CD1c-positive myeloid dendritic cell (primary cell): ENCODE measurements around the gene CTNNBIP1.

Experiments
- DNase-seq: peaks from one replicate; pipeline ENCODE4 v3.0.0-alpha.2; 2016; ENCODE audit errors: extremely low spot score

CTNNBIP1 gene

DNA sequence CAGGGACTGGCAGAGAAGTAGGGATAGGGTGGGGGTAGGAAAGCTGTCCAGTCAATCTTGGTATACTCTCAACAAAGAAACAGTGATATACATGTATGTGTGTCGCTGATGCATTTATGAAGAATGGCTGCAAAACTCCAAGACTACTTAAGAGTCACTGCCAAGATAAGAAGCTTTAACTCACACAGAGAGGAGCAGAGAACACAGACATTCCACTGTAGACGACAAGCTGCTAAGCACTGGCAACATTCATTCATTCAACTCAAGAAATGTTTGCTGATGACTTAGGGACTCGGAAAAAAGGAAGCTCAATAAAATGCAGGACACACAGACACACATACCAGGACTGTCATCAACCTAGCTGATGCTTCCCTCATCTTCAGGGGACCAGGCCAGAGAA is 5.5 kb downstream of the CTNNBIP1 start:
- DNase-seq: peak; percentile 28

- DNase-seq: no peak
Measured at GRCh38 chr1:9903801-9904527, 6.1 kb downstream of the CTNNBIP1 start.

DNA sequence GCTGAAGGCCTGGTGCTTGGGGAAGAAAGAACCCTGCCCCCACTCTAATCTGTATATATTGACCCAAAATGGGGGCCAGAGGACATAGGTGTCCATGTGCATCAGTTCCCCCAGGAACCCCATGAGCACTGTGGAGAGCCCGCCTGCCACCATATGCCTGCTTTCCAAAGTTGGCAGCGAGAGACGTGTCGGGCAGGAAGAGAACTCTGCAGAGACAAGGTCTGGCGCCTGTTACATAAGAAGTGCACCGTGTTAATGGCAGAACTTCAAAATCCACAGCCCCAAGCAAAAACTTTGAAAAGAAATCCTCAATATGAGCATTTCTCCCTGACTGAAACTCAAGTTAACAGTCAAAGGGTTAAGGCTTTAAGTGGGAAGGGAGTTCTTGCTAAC is 8.0 kb downstream of the CTNNBIP1 start:
- DNase-seq: no peak

- DNase-seq: no peak
Measured at GRCh38 chr1:9901148-9902059, 8.7 kb downstream of the CTNNBIP1 start.

DNA sequence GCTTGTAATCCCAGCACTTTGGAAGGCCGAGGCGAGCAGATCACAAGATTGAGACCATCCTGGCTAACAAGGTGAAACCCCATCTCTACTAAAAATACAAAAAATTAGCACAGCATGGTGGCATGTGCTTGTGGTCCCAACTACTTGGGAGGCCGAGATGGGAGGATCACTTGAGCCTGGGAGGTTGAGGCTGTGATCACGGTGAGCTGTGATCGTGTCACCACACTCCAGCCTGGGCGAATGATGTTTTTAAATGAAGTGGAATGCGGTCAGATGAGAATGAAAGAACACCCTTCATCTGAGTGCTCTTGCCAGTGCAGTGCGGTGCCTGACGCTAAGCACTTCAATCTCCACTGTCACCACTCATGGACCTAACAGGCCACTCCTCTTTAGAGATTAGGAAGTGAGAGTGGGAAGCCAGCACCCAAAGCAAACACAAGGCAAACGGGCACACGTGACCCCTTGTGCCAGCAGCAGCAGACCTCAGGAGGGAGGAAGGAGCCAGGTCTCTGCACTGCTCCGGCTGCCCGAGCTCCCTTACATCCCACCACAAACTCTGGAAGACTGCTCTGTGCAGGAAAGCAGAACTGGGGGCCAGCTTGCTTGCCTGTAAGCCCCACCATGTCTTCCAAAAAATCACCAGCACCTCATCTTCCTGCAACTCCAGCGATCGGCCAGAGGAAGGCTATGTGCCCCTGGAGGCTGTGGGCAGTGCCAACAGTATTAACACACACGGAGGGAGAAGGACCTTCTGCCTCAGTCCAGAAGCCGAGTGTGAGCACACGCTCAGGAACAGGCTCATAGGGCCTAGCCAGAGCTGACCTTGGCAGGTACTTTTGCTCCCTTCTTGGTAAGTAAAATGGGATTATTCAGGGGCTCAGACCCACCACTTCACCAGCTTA is 9.7 kb downstream of the CTNNBIP1 start:
- DNase-seq: peak; percentile 92

DNA sequence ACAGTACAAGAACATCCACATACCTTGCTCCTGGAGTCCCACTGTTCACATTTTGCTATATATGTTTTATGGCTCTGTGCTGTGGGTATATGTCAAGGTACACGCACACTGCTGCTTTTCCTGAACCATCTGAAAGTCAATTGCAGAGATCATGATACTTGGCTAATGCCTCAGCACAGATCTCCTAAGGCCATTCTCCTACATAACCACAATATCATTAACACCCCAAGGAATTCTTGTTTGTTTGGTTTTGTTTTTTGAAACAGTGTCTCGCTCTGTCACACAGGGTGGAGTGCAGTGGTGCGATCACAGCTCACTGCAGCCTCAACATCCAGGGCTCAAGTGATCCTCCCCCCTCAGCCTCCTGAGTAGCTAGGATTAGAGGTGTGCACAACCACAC is 16.0 kb downstream of the CTNNBIP1 start:
- DNase-seq: no peak

GRCh38 chr1:9892563-9893528 is 17.2 kb downstream of the CTNNBIP1 start:
- peak; percentile 86 for DNase-seq

- no peak for DNase-seq
Measured at GRCh38 chr1:9891207-9891606, 18.9 kb downstream of the CTNNBIP1 start.

DNA sequence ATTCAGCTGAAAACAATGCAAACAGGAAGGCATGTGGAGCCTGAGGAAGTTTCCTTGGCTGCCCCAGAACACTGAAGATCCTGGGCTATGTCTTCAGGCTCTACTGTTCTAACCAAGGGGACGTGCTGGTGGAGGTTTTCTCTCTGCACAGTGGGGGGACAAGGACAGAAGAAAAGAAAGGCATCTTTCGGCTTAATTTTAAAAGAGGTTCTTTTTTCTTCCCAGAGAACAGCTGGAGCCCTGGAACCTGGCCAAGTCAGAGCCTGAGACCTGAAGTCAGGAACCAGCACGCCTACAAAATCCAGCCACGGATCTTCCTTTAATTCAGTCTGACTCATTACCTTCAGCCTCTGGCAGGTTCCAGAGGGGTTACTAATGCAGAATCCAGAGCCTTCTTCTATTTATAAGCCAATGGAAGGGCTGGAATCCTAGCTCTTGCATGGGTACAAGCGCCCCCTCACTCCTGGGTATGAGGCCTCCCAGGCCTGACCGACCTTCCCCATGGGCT is 19.8 kb downstream of the CTNNBIP1 start:
- DNase-seq: peak; percentile 71

DNA sequence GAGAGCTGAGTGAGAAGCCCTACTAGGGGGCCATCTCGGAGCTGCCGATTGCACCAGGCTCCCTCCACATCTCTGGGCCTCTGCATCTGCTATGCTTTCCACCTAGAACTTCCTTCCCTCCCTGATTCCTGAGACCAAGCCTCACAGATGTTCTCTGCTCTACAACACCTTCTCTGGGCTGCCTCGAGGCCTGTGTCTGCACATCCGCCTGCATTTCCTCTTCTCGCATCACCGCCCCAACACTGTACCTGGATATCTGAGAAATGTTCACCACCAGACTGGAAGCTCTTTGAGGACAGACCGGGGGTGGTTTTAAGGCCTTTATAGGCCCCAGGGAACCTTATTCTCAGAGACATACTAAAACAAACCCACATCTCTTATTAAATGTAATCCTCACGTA is 20.7 kb downstream of the CTNNBIP1 start:
- DNase-seq: no peak

DNA sequence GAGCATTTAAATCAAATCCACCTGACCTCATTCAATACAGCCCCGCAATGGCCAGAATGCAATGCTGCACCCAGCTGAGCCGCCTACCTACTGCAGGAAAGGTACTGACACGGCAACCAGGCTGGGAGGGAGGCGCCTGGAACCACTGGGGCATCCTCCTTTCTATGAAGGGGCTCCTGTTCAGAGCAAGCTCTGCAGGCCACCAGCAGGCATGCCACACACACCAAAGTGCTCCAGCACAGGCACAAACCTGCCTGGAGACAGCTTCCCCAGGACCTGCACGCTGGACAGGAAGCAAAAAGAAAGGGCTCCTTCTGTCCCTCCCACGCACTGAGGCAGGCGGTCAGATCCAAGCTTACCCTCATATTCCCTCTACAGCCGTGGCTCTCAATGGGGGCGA is 21.2 kb downstream of the CTNNBIP1 start:
- peak; percentile 16 for DNase-seq

- no peak for DNase-seq
Measured at GRCh38 chr1:9887070-9887469, 23.0 kb downstream of the CTNNBIP1 start.

- DNase-seq: no peak
Measured at GRCh38 chr1:9886092-9886742, 23.9 kb downstream of the CTNNBIP1 start.

GRCh38 chr1:9884805-9885204 is 25.3 kb downstream of the CTNNBIP1 start:
- DNase-seq: no peak

GRCh38 chr1:9883585-9884449 is 26.3 kb downstream of the CTNNBIP1 start:
- DNase-seq: no peak

DNA sequence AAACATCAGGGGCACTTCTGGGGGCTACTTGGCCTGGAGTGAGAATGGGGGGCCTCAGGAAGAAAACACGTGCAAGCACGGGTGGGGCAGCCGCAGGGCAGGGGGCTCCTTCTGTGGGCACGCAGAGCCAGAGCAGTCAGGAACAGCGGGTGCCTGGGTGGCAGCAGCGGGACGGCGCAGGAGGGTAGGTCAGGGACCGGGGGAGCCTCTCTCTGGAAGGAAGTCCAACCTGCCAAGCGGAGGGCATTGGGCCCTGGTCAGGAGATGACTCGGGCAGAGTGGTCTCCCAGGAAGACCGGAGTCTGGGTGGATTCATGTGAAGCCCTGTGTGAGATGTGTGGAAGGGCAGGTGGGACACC is 27.1 kb downstream of the CTNNBIP1 start:
- DNase-seq: no peak

DNA sequence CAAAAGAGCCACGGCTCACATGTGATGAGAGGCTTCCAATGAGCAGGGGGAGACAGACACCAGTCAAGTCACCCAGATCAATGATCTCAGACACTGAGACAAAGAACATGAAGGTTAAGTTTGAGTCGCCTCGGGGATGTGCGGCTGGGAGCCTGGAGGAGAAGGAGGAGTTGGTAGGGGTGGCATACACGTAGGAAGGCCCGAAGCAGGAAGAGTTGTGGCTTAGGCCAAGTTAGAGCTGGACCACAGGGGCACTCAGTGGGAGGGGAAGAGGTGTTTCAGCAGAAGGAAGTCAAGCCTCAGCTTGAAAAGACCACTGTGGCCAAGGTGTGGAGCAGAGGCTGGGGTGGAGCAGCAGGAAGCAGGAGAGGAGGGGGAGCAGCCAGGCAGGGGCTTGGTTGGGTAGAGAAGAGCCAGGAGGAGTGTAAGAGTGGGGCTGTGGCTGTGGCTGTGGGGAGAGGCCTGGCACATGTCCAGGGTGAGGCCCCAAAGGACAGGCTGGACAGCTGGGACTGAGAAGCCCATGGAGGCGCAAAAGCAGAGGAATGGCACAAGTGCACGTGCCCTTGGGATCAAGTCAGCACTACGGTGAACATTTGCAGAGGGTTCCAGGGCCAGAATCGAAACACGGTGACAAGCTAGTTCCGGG is 27.6 kb downstream of the CTNNBIP1 start:
- no peak for DNase-seq

DNA sequence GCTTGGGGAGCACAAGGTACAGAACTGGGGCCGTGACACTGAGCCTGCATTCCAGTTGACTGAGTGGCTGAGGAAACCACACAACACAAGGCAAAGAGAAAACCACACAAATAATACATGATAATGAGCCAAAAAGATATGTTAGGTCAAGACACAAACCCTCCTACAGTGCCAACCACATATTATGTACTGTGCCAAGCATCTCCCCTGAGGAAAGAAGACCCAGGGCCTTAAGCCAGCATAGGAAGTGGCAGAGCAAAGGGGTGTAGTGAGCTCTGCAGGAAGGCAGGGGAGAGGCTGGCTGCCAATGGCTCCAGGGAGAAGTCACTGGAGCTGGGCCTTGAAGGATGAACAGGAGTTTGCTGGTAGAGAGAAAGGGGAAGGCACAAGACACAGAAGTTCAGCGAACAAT is 28.2 kb downstream of the CTNNBIP1 start:
- no peak for DNase-seq

DNA sequence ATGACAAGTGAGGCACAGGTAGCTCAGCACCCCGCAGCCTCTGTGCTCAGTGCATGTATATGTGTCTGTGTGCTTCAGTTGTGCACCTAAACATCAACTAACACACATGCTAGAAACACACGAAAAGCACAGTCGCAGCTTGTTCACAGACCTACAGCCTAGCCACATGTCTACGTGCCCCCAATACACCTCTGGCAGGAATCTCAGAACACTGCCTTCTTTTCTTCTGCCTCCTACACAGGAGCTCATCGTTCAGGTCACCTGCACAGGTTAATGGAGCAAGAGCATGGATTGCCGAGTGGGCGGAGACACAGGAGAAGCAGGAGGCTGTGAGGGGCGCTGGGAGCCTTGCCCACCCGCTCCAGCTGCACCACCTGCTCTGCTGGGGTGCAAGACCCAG is 31.7 kb downstream of the CTNNBIP1 start:
- DNase-seq: no peak
